Tibial nerve (tissue), 4 donors: ENCODE measurements around the gene ANO2.

Experiments used
- EP300 ChIP-seq, 2 donors: sonication (generic); formaldehyde crosslinking; IDR thresholded peaks; one replicate each; pipeline ENCODE4 v1.6.1; 2017; ENCODE audit warnings: antibody characterized with exemption in 2 of 2, mild to moderate bottlenecking in 1 of 2
- POLR2A ChIP-seq, 2 donors: fragments of 450-650 bp; IDR thresholded peaks; one replicate each; pipeline ENCODE4 v1.6.1; 2017; ENCODE audit warnings: antibody characterized with exemption in 2 of 2, mild to moderate bottlenecking in 2 of 2, moderate library complexity in 2 of 2
- TF ChIP-seq, protein P1 (sequence below), 5 experiments: fragments of 200-600 bp in 3 of 5; fragments of 450-650 bp in 2 of 5; sonication (generic) in 3 of 5; IDR thresholded peaks; one replicate each; pipeline ENCODE4 v1.5.1; 2016 to 2019; ENCODE audit warnings: antibody characterized with exemption in 5 of 5, mild to moderate bottlenecking in 3 of 5, moderate library complexity in 2 of 5

DNA sequence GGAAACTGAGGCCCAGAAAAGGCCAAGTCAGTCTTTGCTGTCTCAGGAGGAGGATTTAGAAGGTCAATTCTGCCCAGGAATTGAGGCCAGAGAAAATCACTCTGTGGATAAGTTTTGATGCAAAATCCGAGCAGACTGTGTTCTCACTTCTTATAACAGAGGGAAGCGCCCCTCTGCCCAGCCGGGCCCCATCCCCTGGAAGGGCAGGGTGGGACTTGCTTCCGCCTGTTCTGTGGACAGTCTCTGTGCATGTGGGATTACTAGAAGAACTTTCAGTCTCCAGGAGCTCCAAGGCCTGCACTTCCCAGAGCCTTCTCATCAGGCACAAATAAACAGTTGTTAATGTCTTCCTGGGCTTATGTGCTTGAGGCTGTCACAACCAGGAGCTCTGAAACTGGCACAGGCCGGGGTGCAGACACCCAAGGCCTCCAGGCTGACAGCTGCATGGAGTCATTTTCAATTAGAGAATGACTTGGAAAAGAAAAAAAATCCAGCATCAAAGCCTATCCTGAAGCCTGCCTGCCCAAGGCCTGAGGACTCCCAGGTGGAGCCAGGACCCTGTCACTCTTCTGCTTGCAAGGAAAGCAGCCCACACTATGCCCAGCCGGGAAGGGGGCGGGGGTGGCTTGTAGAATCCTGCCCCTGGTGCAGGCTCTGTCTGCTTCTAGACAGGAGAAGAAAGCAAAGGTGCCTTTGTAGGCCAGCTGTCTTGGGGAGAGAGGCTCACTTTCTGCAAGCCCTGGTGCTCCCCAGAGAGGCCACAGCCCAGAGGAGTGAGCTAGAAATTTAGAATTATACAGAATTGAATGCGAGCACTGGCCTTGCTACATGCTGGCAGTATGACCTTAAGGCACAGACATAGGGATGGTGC lies 428.5 kb downstream of the ANO2 start:
- TF ChIP-seq, protein P1, sequence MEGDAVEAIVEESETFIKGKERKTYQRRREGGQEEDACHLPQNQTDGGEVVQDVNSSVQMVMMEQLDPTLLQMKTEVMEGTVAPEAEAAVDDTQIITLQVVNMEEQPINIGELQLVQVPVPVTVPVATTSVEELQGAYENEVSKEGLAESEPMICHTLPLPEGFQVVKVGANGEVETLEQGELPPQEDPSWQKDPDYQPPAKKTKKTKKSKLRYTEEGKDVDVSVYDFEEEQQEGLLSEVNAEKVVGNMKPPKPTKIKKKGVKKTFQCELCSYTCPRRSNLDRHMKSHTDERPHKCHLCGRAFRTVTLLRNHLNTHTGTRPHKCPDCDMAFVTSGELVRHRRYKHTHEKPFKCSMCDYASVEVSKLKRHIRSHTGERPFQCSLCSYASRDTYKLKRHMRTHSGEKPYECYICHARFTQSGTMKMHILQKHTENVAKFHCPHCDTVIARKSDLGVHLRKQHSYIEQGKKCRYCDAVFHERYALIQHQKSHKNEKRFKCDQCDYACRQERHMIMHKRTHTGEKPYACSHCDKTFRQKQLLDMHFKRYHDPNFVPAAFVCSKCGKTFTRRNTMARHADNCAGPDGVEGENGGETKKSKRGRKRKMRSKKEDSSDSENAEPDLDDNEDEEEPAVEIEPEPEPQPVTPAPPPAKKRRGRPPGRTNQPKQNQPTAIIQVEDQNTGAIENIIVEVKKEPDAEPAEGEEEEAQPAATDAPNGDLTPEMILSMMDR (IDR thresholded peaks at IDR 0.05): no peak
- TF ChIP-seq POLR2A (IDR thresholded peaks at IDR 0.05): no peak
- TF ChIP-seq EP300 (IDR thresholded peaks at IDR 0.05): no peak
